ENCODE data around the gene LRRC25.

Gene LRRC25

DNA sequence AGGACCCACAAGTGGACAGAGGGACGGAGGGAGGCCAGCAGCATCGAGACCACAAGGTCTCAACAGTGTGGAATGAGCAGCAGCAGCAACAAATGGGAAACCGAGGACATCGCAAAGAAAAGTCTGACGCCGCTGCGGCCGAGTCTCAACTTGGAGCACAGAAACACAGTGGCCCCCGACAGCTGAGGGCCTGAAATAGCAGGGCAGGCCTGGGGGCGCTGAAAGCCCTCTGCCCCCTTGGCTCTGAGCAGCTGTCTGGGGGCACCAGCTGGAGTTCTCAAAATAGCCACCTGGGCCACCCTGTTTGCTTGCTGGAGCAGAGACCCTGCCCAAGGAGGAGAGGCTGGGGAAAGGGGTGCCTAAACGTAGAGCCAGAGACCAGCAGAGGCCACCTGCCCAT, 46.4 kb upstream of the LRRC25 start:
- Histone ChIP-seq H4K8ac (ENCODE audit: low read depth, low read length) (no peak overlapping the region), H2BK5ac (ENCODE audit: low read length) (no peak overlapping the region), H2BK120ac (ENCODE audit: low read depth, low read length) (no peak overlapping the region), H3K36me3 (ENCODE audit: control insufficient read depth, insufficient read depth, low read length) (no peaks in the 10 kb centered on the region), H3K23ac (ENCODE audit: low read length) (no peak overlapping the region), H3K27me3 (ENCODE audit: insufficient read depth, low read length, poor library complexity) (no peaks in the 10 kb centered on the region), H3K79me2 (ENCODE audit: control insufficient read depth, insufficient read depth, low read length) (no peaks in the 10 kb centered on the region), H3K27ac (ENCODE audit: low read depth, low read length) (no peak overlapping the region), H3K56ac (ENCODE audit: low read length) (no peak overlapping the region), H3K4me3 (ENCODE audit: low read length) (no peak overlapping the region), H2BK15ac (replicated peaks; ENCODE audit: low read depth) (no peak overlapping the region), H4K5ac (ENCODE audit: low read length) (no peak overlapping the region), H3K79me1 (ENCODE audit: low read length) (no peaks in the 10 kb centered on the region), H3K18ac (ENCODE audit: low read length) (no peak overlapping the region), H3K4me2 (ENCODE audit: low read length) (no peak overlapping the region), H3K4me1 (ENCODE audit: control insufficient read depth, low read depth, low read length) (peaks cover 5% of the 10 kb centered on the region), H3K4ac (ENCODE audit: low read depth, low read length) (no peak overlapping the region), H3K9ac (ENCODE audit: low read length) (no peak overlapping the region), H2AK5ac (ENCODE audit: low read length) (no peak overlapping the region)
- DNase-seq = no peak
- WGBS (ENCODE audit: extremely low coverage, insufficient coverage, low lambda C conversion rate) = no CpG with 5 or more reads among the region's 11 CpGs

- WGBS (ENCODE audit: extremely low coverage, insufficient coverage, low lambda C conversion rate) = no CpG with 5 or more reads among the region's 6 CpGs
- Histone ChIP-seq H3K9ac (ENCODE audit: low read length) (no peak overlapping the region), H2BK5ac (ENCODE audit: low read length) (no peak overlapping the region)
Measured at GRCh38 chr19:18443406-18443805, 46.0 kb upstream of the LRRC25 start.

GRCh38 chr19:18442941-18443340, 45.5 kb upstream of the LRRC25 start:
- H3K4me1 ChIP-seq (ENCODE audit: control insufficient read depth, low read depth, low read length) = peaks cover 10% of the 10 kb centered on the region
- H3K18ac ChIP-seq (ENCODE audit: low read length) = no peak overlapping the region
- H3K36me3 ChIP-seq (ENCODE audit: control insufficient read depth, insufficient read depth, low read length) = no peaks in the 10 kb centered on the region
- no peak overlapping the region for H3K23ac ChIP-seq (ENCODE audit: low read length)
- no peaks in the 10 kb centered on the region for H3K79me1 ChIP-seq (ENCODE audit: low read length)
- H3K4me3 ChIP-seq (ENCODE audit: low read length) = no peak overlapping the region
- H3K4me2 ChIP-seq (ENCODE audit: low read length) = no peak overlapping the region
- H2AK5ac ChIP-seq (ENCODE audit: low read length) = no peak overlapping the region
- no peaks in the 10 kb centered on the region for H3K79me2 ChIP-seq (ENCODE audit: control insufficient read depth, insufficient read depth, low read length)
- H4K5ac ChIP-seq (ENCODE audit: low read length) = no peak overlapping the region
- H2BK120ac ChIP-seq (ENCODE audit: low read depth, low read length) = no peak overlapping the region
- no peak overlapping the region for H2BK15ac ChIP-seq (replicated peaks; ENCODE audit: low read depth)
- H3K4ac ChIP-seq (ENCODE audit: low read depth, low read length) = no peak overlapping the region
- no peak overlapping the region for H4K8ac ChIP-seq (ENCODE audit: low read depth, low read length)
- no peak for DNase-seq
- H3K56ac ChIP-seq (ENCODE audit: low read length) = no peak overlapping the region
- H3K27me3 ChIP-seq (ENCODE audit: insufficient read depth, low read length, poor library complexity) = no peaks in the 10 kb centered on the region
- no peak overlapping the region for H2BK5ac ChIP-seq (ENCODE audit: low read length)
- no peak overlapping the region for H3K27ac ChIP-seq (ENCODE audit: low read depth, low read length)
- WGBS (ENCODE audit: extremely low coverage, insufficient coverage, low lambda C conversion rate) = no CpG with 5 or more reads among the region's 12 CpGs
- no peak overlapping the region for H3K9ac ChIP-seq (ENCODE audit: low read length)

More at GRCh38 chr19:18443406-18443805, 46.0 kb upstream of the LRRC25 start:
- no peak overlapping the region for H3K4me2 ChIP-seq (ENCODE audit: low read length)
- no peak overlapping the region for H2BK120ac ChIP-seq (ENCODE audit: low read depth, low read length)
- no peak overlapping the region for H3K18ac ChIP-seq (ENCODE audit: low read length)
- no peak overlapping the region for H3K4ac ChIP-seq (ENCODE audit: low read depth, low read length)
- no peak for DNase-seq
- no peak overlapping the region for H3K27ac ChIP-seq (ENCODE audit: low read depth, low read length)
- no peak overlapping the region for H2AK5ac ChIP-seq (ENCODE audit: low read length)
- no peaks in the 10 kb centered on the region for H3K79me2 ChIP-seq (ENCODE audit: control insufficient read depth, insufficient read depth, low read length)
- H3K4me3 ChIP-seq (ENCODE audit: low read length) = no peak overlapping the region
- H4K8ac ChIP-seq (ENCODE audit: low read depth, low read length) = no peak overlapping the region
- no peak overlapping the region for H2BK15ac ChIP-seq (replicated peaks; ENCODE audit: low read depth)
- no peak overlapping the region for H4K5ac ChIP-seq (ENCODE audit: low read length)
- H3K56ac ChIP-seq (ENCODE audit: low read length) = no peak overlapping the region
- H3K36me3 ChIP-seq (ENCODE audit: control insufficient read depth, insufficient read depth, low read length) = no peaks in the 10 kb centered on the region
- peaks cover 7% of the 10 kb centered on the region for H3K4me1 ChIP-seq (ENCODE audit: control insufficient read depth, low read depth, low read length)
- no peak overlapping the region for H3K23ac ChIP-seq (ENCODE audit: low read length)
- no peaks in the 10 kb centered on the region for H3K79me1 ChIP-seq (ENCODE audit: low read length)
- H3K27me3 ChIP-seq (ENCODE audit: insufficient read depth, low read length, poor library complexity) = no peaks in the 10 kb centered on the region

- H3K9ac ChIP-seq (ENCODE audit: low read length) = no peak overlapping the region
- H4K8ac ChIP-seq (ENCODE audit: low read depth, low read length) = no peak overlapping the region
- no peaks in the 10 kb centered on the region for H3K36me3 ChIP-seq (ENCODE audit: control insufficient read depth, insufficient read depth, low read length)
- H3K23ac ChIP-seq (ENCODE audit: low read length) = no peak overlapping the region
- H3K27ac ChIP-seq (ENCODE audit: low read depth, low read length) = no peak overlapping the region
- H2BK5ac ChIP-seq (ENCODE audit: low read length) = no peak overlapping the region
- no peak overlapping the region for H4K5ac ChIP-seq (ENCODE audit: low read length)
- WGBS (ENCODE audit: extremely low coverage, insufficient coverage, low lambda C conversion rate) = 100% methylated on average over 2 of the region's 5 CpGs
- H3K4me2 ChIP-seq (ENCODE audit: low read length) = no peak overlapping the region
- no peak for DNase-seq
- no peak overlapping the region for H2BK15ac ChIP-seq (replicated peaks; ENCODE audit: low read depth)
- no peaks in the 10 kb centered on the region for H3K79me2 ChIP-seq (ENCODE audit: control insufficient read depth, insufficient read depth, low read length)
- H3K79me1 ChIP-seq (ENCODE audit: low read length) = no peaks in the 10 kb centered on the region
- no peak overlapping the region for H3K18ac ChIP-seq (ENCODE audit: low read length)
- no peak overlapping the region for H2AK5ac ChIP-seq (ENCODE audit: low read length)
- H3K4me3 ChIP-seq (ENCODE audit: low read length) = no peak overlapping the region
- peaks cover 10% of the 10 kb centered on the region for H3K4me1 ChIP-seq (ENCODE audit: control insufficient read depth, low read depth, low read length)
- no peak overlapping the region for H3K56ac ChIP-seq (ENCODE audit: low read length)
- no peak overlapping the region for H2BK120ac ChIP-seq (ENCODE audit: low read depth, low read length)
- no peak overlapping the region for H3K4ac ChIP-seq (ENCODE audit: low read depth, low read length)
- H3K27me3 ChIP-seq (ENCODE audit: insufficient read depth, low read length, poor library complexity) = no peaks in the 10 kb centered on the region
Measured at GRCh38 chr19:18441804-18442788, 44.7 kb upstream of the LRRC25 start.

DNA sequence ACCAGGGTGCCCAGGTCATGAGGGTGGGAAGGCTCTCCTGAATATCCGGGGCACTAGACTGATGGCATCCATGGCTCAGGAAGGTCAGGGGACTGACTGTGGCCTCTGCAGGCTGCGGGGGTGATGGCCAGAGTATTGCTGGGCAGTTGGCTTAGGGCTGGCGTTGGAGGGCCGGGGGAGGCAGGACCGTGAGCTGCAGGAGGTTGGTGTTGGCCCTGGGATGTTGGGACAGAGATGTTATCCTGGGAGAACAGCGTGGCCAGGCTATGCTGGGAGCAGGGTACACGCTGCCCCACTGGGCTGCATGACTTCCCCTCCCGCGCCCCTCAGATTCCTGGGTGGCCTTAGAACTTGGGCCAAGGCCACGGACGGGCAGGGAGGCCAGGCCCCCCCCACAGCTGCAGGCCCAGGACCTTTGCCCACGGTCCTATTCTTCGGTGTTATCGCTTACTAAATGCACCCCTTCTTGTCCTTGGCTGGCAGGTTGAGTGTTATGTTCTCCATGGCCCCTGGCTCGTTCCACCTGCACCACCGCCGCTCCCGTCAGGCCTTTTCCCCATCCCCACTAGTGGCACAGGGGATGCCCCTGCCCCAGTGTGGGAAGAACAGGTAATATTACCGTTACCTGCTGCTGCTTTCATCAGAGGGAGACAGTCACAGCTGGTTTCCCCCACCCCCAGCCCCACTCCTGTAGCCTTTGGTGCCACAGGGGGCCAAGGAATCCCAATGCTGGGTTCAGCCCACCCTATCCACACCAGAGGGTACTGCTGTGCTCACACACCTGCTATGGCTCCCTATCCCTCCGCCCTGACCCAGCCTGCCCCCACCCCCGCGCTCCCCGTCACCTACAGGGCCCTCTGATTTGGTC, 43.7 kb upstream of the LRRC25 start:
- Histone ChIP-seq H3K36me3 (ENCODE audit: control insufficient read depth, insufficient read depth, low read length) (peaks cover under 1% of the 10 kb centered on the region), H2BK15ac (replicated peaks; ENCODE audit: low read depth) (no peak overlapping the region), H3K27me3 (ENCODE audit: insufficient read depth, low read length, poor library complexity) (no peaks in the 10 kb centered on the region), H4K5ac (ENCODE audit: low read length) (no peak overlapping the region), H3K4me2 (ENCODE audit: low read length) (no peak overlapping the region), H2BK5ac (ENCODE audit: low read length) (no peak overlapping the region), H3K4me3 (ENCODE audit: low read length) (no peak overlapping the region), H3K79me1 (ENCODE audit: low read length) (no peaks in the 10 kb centered on the region), H2BK120ac (ENCODE audit: low read depth, low read length) (no peak overlapping the region), H2AK5ac (ENCODE audit: low read length) (no peak overlapping the region), H3K4me1 (ENCODE audit: control insufficient read depth, low read depth, low read length) (peaks cover 10% of the 10 kb centered on the region), H3K23ac (ENCODE audit: low read length) (no peak overlapping the region), H3K4ac (ENCODE audit: low read depth, low read length) (no peak overlapping the region), H4K8ac (ENCODE audit: low read depth, low read length) (no peak overlapping the region), H3K18ac (ENCODE audit: low read length) (no peak overlapping the region), H3K79me2 (ENCODE audit: control insufficient read depth, insufficient read depth, low read length) (no peaks in the 10 kb centered on the region), H3K56ac (ENCODE audit: low read length) (no peak overlapping the region), H3K9ac (ENCODE audit: low read length) (no peak overlapping the region), H3K27ac (ENCODE audit: low read depth, low read length) (no peak overlapping the region)
- no CpG with 5 or more reads among the region's 23 CpGs for WGBS (ENCODE audit: extremely low coverage, insufficient coverage, low lambda C conversion rate)
- DNase-seq = no peak
